Measurements from ENCODE around the gene CAMTA1.

GRCh38 chr1:7705908-7706216, 920.6 kb downstream of the CAMTA1 start:
- TF ChIP-seq CTCF (conservative IDR thresholded peaks at IDR 0.05; ENCODE audit: low read length): no peak
- TF ChIP-seq EZH2phosphoT487 (IDR thresholded peaks at IDR 0.05; ENCODE audit: borderline replicate concordance, low read depth, low read length): no peak
